ENCODE results near the gene ATXN8OS. TPM values are rescaled to one million over a fixed set of nuclear protein-coding genes. Genes with fewer than 3 reads are reported as not detected.

The ATXN8OS gene
- total RNA-seq, 1 experiment from 2014 or later, result not detected

- TF ChIP-seq, protein P1, sequence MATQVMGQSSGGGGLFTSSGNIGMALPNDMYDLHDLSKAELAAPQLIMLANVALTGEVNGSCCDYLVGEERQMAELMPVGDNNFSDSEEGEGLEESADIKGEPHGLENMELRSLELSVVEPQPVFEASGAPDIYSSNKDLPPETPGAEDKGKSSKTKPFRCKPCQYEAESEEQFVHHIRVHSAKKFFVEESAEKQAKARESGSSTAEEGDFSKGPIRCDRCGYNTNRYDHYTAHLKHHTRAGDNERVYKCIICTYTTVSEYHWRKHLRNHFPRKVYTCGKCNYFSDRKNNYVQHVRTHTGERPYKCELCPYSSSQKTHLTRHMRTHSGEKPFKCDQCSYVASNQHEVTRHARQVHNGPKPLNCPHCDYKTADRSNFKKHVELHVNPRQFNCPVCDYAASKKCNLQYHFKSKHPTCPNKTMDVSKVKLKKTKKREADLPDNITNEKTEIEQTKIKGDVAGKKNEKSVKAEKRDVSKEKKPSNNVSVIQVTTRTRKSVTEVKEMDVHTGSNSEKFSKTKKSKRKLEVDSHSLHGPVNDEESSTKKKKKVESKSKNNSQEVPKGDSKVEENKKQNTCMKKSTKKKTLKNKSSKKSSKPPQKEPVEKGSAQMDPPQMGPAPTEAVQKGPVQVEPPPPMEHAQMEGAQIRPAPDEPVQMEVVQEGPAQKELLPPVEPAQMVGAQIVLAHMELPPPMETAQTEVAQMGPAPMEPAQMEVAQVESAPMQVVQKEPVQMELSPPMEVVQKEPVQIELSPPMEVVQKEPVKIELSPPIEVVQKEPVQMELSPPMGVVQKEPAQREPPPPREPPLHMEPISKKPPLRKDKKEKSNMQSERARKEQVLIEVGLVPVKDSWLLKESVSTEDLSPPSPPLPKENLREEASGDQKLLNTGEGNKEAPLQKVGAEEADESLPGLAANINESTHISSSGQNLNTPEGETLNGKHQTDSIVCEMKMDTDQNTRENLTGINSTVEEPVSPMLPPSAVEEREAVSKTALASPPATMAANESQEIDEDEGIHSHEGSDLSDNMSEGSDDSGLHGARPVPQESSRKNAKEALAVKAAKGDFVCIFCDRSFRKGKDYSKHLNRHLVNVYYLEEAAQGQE (IDR thresholded peaks at IDR 0.05; ENCODE audit: low read depth), result no peak
- TF ChIP-seq, protein P2, sequence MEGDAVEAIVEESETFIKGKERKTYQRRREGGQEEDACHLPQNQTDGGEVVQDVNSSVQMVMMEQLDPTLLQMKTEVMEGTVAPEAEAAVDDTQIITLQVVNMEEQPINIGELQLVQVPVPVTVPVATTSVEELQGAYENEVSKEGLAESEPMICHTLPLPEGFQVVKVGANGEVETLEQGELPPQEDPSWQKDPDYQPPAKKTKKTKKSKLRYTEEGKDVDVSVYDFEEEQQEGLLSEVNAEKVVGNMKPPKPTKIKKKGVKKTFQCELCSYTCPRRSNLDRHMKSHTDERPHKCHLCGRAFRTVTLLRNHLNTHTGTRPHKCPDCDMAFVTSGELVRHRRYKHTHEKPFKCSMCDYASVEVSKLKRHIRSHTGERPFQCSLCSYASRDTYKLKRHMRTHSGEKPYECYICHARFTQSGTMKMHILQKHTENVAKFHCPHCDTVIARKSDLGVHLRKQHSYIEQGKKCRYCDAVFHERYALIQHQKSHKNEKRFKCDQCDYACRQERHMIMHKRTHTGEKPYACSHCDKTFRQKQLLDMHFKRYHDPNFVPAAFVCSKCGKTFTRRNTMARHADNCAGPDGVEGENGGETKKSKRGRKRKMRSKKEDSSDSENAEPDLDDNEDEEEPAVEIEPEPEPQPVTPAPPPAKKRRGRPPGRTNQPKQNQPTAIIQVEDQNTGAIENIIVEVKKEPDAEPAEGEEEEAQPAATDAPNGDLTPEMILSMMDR (IDR thresholded peaks at IDR 0.05 in 2 of 3, conservative IDR thresholded peaks at IDR 0.05 in 1 of 3; ENCODE audit: borderline replicate concordance in 1 of 3, insufficient read depth in 1 of 3, low read depth in 2 of 3, low read length in 2 of 3), result no peak
- no peak for TF ChIP-seq ELF1 (IDR thresholded peaks at IDR 0.05; ENCODE audit: borderline replicate concordance, low read depth)
- TF ChIP-seq SIN3A (IDR thresholded peaks at IDR 0.05; ENCODE audit: low read depth), result no peak
- no peak for TF ChIP-seq EZH2 (IDR thresholded peaks at IDR 0.05)
Measured at GRCh38 chr13:70171151-70171550, 63.5 kb downstream of the ATXN8OS start (continued).

DNA sequence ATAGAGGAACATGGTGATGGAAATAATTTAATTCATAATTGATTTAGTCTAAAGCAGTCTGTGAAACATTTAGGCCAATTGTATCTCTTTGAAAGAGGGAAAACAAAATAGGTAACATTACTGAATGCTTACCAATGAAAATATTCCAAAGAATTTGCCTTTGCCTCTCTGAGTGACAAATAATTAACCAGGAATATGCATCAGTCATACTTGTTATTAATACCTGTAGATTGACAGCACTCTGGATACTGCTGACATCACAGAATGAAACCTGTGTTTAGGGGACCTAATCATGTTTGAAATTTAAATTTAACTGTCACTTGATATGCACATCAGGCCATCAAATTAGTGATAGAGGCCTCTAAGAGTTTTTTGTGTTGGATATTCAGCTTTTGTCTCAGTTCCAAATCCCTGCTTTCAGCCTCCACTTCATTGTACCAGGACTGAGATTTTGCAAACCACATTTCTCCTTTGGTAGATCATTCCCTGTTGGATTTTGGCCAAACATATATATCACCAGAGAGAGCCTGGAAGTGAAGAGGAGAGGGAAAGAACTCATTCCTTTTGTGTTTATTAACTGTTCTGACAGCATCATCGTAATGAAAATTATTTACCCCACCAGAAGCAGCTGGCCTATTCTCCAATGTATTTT lies 65.4 kb downstream of the ATXN8OS start:
- H3K9me2 ChIP-seq (ENCODE audit: insufficient read depth), result no peaks in the 10 kb centered on the region
- RAD21 ChIA-PET (ENCODE audit: low non-redundant PET in 1 of 2, low total read pairs in 2 of 2, uncharacterized antibody in 2 of 2, unreplicated experiment in 2 of 2), result no interaction called here
- H3K79me2 ChIP-seq (ENCODE audit: insufficient read depth, low read length), result no peaks in the 10 kb centered on the region
- CTCF ChIA-PET, result no interaction called here
- BruUV-seq (replicated peaks), result no TSS peak
- H3K36me3 ChIP-seq (ENCODE audit: control insufficient read depth in 1 of 2, insufficient read depth in 2 of 2, low read length in 2 of 2), result no peaks in the 10 kb centered on the region
- no peaks in the 10 kb centered on the region for H3K4me1 ChIP-seq (ENCODE audit: control insufficient read depth in 1 of 2, insufficient read depth in 2 of 2, low read length in 2 of 2)
- no peak overlapping the region for H2AFZ ChIP-seq (ENCODE audit: low read depth, low read length, poor library complexity, severe bottlenecking)
- POLR2A ChIA-PET, result no interaction called here
- no peak overlapping the region for H3K4me3 ChIP-seq (replicated peaks in 1 of 2; ENCODE audit: low read depth in 1 of 2, low read length in 2 of 2)
- H4K20me1 ChIP-seq (ENCODE audit: insufficient read depth), result no peaks in the 10 kb centered on the region
- intact Hi-C loops (cut with micrococcal nuclease), result no loop called here
- no peak overlapping the region for H3K4me2 ChIP-seq (ENCODE audit: low read length)
- H3K9me3 ChIP-seq (ENCODE audit: control insufficient read depth in 1 of 2, insufficient read depth in 1 of 2, low read depth in 1 of 2, low read length in 2 of 2), result no peaks in the 10 kb centered on the region
- DNase-seq (ENCODE audit: low read depth, low spot score) (no peak), ATAC-seq (no peak)
- no peak overlapping the region for H3K27ac ChIP-seq (ENCODE audit: low read depth, low read length)
- no peaks in the 10 kb centered on the region for H3K27me3 ChIP-seq (ENCODE audit: insufficient read depth, low read length)
- H3K9ac ChIP-seq (ENCODE audit: low read length), result no peak overlapping the region
- TF ChIP-seq, protein P1 (IDR thresholded peaks at IDR 0.05; ENCODE audit: low read depth), result no peak
- TF ChIP-seq EZH2phosphoT487 (IDR thresholded peaks at IDR 0.05; ENCODE audit: borderline replicate concordance) (no peak), TCF7L2 (IDR thresholded peaks at IDR 0.05; ENCODE audit: borderline replicate concordance, extremely low read depth, insufficient read depth, insufficient read length) (no peak), CBX3 (IDR thresholded peaks at IDR 0.05; ENCODE audit: low read depth) (no peak), FOSL1 (IDR thresholded peaks at IDR 0.05; ENCODE audit: low read depth) (no peak), ZBTB33 (IDR thresholded peaks at IDR 0.05; ENCODE audit: extremely low read depth, insufficient replicate concordance, low read length) (no peak), EGR1 (IDR thresholded peaks at IDR 0.05; ENCODE audit: low read depth) (no peak)
- TF ChIP-seq, protein P3, sequence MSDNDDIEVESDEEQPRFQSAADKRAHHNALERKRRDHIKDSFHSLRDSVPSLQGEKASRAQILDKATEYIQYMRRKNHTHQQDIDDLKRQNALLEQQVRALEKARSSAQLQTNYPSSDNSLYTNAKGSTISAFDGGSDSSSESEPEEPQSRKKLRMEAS (IDR thresholded peaks at IDR 0.05), result no peak

Measured in HCT116 (cell line).